ENCODE measurements around the gene SETMAR.

Gene SETMAR

GRCh38 chr3:4311496-4311895 is 8.3 kb downstream of the SETMAR start:
- H3K27ac ChIP-seq (ENCODE audit: low read length), result no peak overlapping the region
- H3K4me3 ChIP-seq (ENCODE audit: low read depth in 1 of 2, low read length in 2 of 2), result no peak overlapping the region
- no peak for DNase-seq
- ATAC-seq (ENCODE audit: insufficient read depth, low read depth), result no peak
- peaks cover 59% of the 10 kb centered on the region for H3K36me3 ChIP-seq (ENCODE audit: insufficient read depth, low read length)
- TF ChIP-seq EZH2 (IDR thresholded peaks at IDR 0.05; ENCODE audit: borderline replicate concordance, low read depth, low read length, severe bottlenecking) (no peak), CTCF (IDR thresholded peaks at IDR 0.05; ENCODE audit: borderline replicate concordance, extremely low read depth, low read length, poor library complexity, severe bottlenecking) (no peak)
- peaks cover 4% of the 10 kb centered on the region; the same call in 1 of the 2 replicates for H4K20me1 ChIP-seq (ENCODE audit: insufficient read depth, low read length)
- no peaks in the 10 kb centered on the region for H3K27me3 ChIP-seq (ENCODE audit: insufficient read depth, low read length, poor library complexity)
- no peak overlapping the region for H3K4me2 ChIP-seq (ENCODE audit: insufficient read depth, low read length)
- no peak overlapping the region for H3K9ac ChIP-seq (ENCODE audit: low read depth, low read length)
- no peak overlapping the region for H2AFZ ChIP-seq (ENCODE audit: low read depth, low read length)
- 0 out of 2 replicates have a peak, but pooled peaks cover 2% of the 10 kb centered on the region for H3K4me1 ChIP-seq (ENCODE audit: insufficient read depth, low read length)
- no peaks in the 10 kb centered on the region for H3K9me3 ChIP-seq (ENCODE audit: insufficient read depth, low read length, severe bottlenecking)
- peaks cover 49% of the 10 kb centered on the region for H3K79me2 ChIP-seq (ENCODE audit: insufficient read depth, low read length)

- H3K4me3 ChIP-seq (ENCODE audit: low read depth in 1 of 2, low read length in 2 of 2), result no peak overlapping the region
- H3K36me3 ChIP-seq (ENCODE audit: insufficient read depth, low read length), result peaks cover 57% of the 10 kb centered on the region
- no peak overlapping the region for H2AFZ ChIP-seq (ENCODE audit: low read depth, low read length)
- H3K27me3 ChIP-seq (ENCODE audit: insufficient read depth, low read length, poor library complexity), result no peaks in the 10 kb centered on the region
- ATAC-seq (ENCODE audit: insufficient read depth, low read depth) (no peak), DNase-seq (no peak)
- no peaks in the 10 kb centered on the region for H3K9me3 ChIP-seq (ENCODE audit: insufficient read depth, low read length, severe bottlenecking)
- H3K9ac ChIP-seq (ENCODE audit: low read depth, low read length), result no peak overlapping the region
- peaks cover 4% of the 10 kb centered on the region; the same call in 1 of the 2 replicates for H4K20me1 ChIP-seq (ENCODE audit: insufficient read depth, low read length)
- H3K4me1 ChIP-seq (ENCODE audit: insufficient read depth, low read length), result no peaks in the 10 kb centered on the region
- TF ChIP-seq CTCF (IDR thresholded peaks at IDR 0.05; ENCODE audit: borderline replicate concordance, extremely low read depth, low read length, poor library complexity, severe bottlenecking), result no peak
- TF ChIP-seq EZH2 (IDR thresholded peaks at IDR 0.05; ENCODE audit: borderline replicate concordance, low read depth, low read length, severe bottlenecking), result no peak
- H3K27ac ChIP-seq (ENCODE audit: low read length), result no peak overlapping the region
- peaks cover 27% of the 10 kb centered on the region for H3K79me2 ChIP-seq (ENCODE audit: insufficient read depth, low read length)
- no peak overlapping the region for H3K4me2 ChIP-seq (ENCODE audit: insufficient read depth, low read length)
Measured at GRCh38 chr3:4313606-4314293, 10.6 kb downstream of the SETMAR start.

GRCh38 chr3:4314688-4315087 is 11.5 kb downstream of the SETMAR start:
- Histone ChIP-seq H3K9ac (ENCODE audit: low read depth, low read length) (no peak overlapping the region), H3K4me1 (ENCODE audit: insufficient read depth, low read length) (no peaks in the 10 kb centered on the region), H3K79me2 (ENCODE audit: insufficient read depth, low read length) (peaks cover 18% of the 10 kb centered on the region), H3K4me2 (ENCODE audit: insufficient read depth, low read length) (no peak overlapping the region), H3K27ac (ENCODE audit: low read length) (no peak overlapping the region), H2AFZ (ENCODE audit: low read depth, low read length) (no peak overlapping the region), H3K36me3 (ENCODE audit: insufficient read depth, low read length) (peaks cover 57% of the 10 kb centered on the region), H3K4me3 (ENCODE audit: low read depth in 1 of 2, low read length in 2 of 2) (no peak overlapping the region), H3K27me3 (ENCODE audit: insufficient read depth, low read length, poor library complexity) (no peaks in the 10 kb centered on the region), H3K9me3 (ENCODE audit: insufficient read depth, low read length, severe bottlenecking) (no peaks in the 10 kb centered on the region), H4K20me1 (ENCODE audit: insufficient read depth, low read length) (peaks cover 4% of the 10 kb centered on the region; the same call in 1 of the 2 replicates)
- no peak for DNase-seq
- no peak for ATAC-seq (ENCODE audit: insufficient read depth, low read depth)
- TF ChIP-seq EZH2 (IDR thresholded peaks at IDR 0.05; ENCODE audit: borderline replicate concordance, low read depth, low read length, severe bottlenecking), result no peak
- TF ChIP-seq CTCF (IDR thresholded peaks at IDR 0.05; ENCODE audit: borderline replicate concordance, extremely low read depth, low read length, poor library complexity, severe bottlenecking), result peak; percentile 31

Measured in DND-41 (cell line).